Lung (tissue), 12 donors: ENCODE results near the gene CCDC71. TPM values are rescaled to one million over a fixed set of nuclear protein-coding genes. Genes with fewer than 3 reads are reported as not detected.

Source experiments
- ATAC-seq: fragments of 200-7000 bp; cut with Tn5 transposase; one replicate; pipeline ENCODE4 v1.9.1; 2020; ENCODE audit warnings: moderate number of reproducible peaks; ENCODE audit not compliant: insufficient read depth, low FRiP score
- DNase-seq, 3 donors: peaks; one replicate each; pipeline ENCODE4 v3.0.0-alpha.2; 2013 to 2017
- H3K27ac ChIP-seq, 2 donors: one replicate each; pipeline ENCODE4 v1.5.1; 2013; ENCODE audit warnings: mild to moderate bottlenecking in 2 of 2, moderate library complexity in 2 of 2, control low read depth in 1 of 2, inconsistent platforms in 1 of 2, low read depth in 1 of 2, low read length in 1 of 2
- H3K27me3 ChIP-seq, 3 donors: one replicate each; pipeline ENCODE4 v1.5.1; 2013; ENCODE audit warnings: low read length in 2 of 3; ENCODE audit not compliant: control insufficient read depth in 3 of 3, insufficient read depth in 3 of 3
- H3K36me3 ChIP-seq, 4 donors: one replicate each; pipeline ENCODE4 v1.5.1; 2013; ENCODE audit warnings: low read length in 4 of 4, mild to moderate bottlenecking in 1 of 4, moderate library complexity in 1 of 4; ENCODE audit not compliant: control insufficient read depth in 4 of 4, insufficient read depth in 4 of 4
- H3K4me1 ChIP-seq, 5 donors: one replicate each; pipeline ENCODE4 v1.5.1; 2013; ENCODE audit warnings: low read length in 5 of 5, mild to moderate bottlenecking in 2 of 5, moderate library complexity in 1 of 5; ENCODE audit not compliant: control insufficient read depth in 5 of 5, insufficient read depth in 5 of 5
- H3K4me3 ChIP-seq: one replicate; pipeline ENCODE4 v1.5.1; 2013; ENCODE audit warnings: mild to moderate bottlenecking, control low read depth, moderate library complexity
- H3K9ac ChIP-seq, 2 donors: one replicate each; pipeline ENCODE4 v1.5.1; 2013; ENCODE audit warnings: low read length in 2 of 2, control low read depth in 1 of 2; ENCODE audit not compliant: insufficient read depth in 1 of 2
- H3K9me3 ChIP-seq, 4 donors: one replicate each; pipeline ENCODE4 v1.5.1; 2013; ENCODE audit warnings: low read length in 3 of 4, mild to moderate bottlenecking in 1 of 4, moderate library complexity in 1 of 4; ENCODE audit not compliant: control insufficient read depth in 4 of 4, insufficient read depth in 3 of 4
- CTCF ChIP-seq: IDR thresholded peaks from 2 replicates; pipeline ENCODE4 v1.5.1; 2012; ENCODE audit warnings: mild to moderate bottlenecking; ENCODE audit errors: control extremely low read depth, extremely low read depth
- WGBS, 2 donors: extraction: QIAGEN DNeasy Blood & Tissue Kit; methylation state at CpG; one replicate each; pipeline ENCODE4 v1.1.7; 2013; 5-methylcytosine and 5-hydroxymethylcytosine counted together
- polyA plus RNA-seq, 2 donors: library from polyadenylated mRNA; stranded (reverse); fragments of 200-250 nt; gene quantifications; one replicate each; pipeline ENCODE4 v1.2.1, GENCODE V29; 2013
- total RNA-seq, 2 donors: library from RNA; depleted of rRNA in 1 of 2; stranded (reverse); fragments of >200 nt in 1 of 2; gene quantifications; one replicate each; pipeline ENCODE4 v1.2.1, GENCODE V29; 2014 to 2021
- donor health status: control.
- donor health status: control.
- donor health status: Bipolar disorder and iron deficiency.
- donor health status: healthy.
- donor health status: DM: yes; HTN: yes; CAD: no.

The CCDC71 gene
- total and polyA plus RNA-seq, 4 donors = 13.9 to 29.3 (median 20.1) TPM

GRCh38 chr3:49198161-49198560, 32.0 kb upstream of the CCDC71 start:
- no peak overlapping the region for H3K9ac ChIP-seq
- no peak for TF ChIP-seq CTCF
- H3K27ac ChIP-seq = no peak overlapping the region
- no peak for ATAC-seq
- DNase-seq = no peak
- H3K36me3 ChIP-seq = no peaks in the 10 kb centered on the region
- peaks cover 0 to 5% (median 0%) of the 10 kb centered on the region in 5 donors for H3K4me1 ChIP-seq
- 83% methylated on average over 3 of the region's 3 CpGs for WGBS, 2 donors
- peaks cover 0 to 5% (median 0%) of the 10 kb centered on the region in 3 donors for H3K27me3 ChIP-seq
- H3K9me3 ChIP-seq = no peaks in the 10 kb centered on the region
- H3K4me3 ChIP-seq = no peak overlapping the region

GRCh38 chr3:49191741-49192140, 25.6 kb upstream of the CCDC71 start:
- H3K27me3 ChIP-seq = no peaks in the 10 kb centered on the region
- 86 to 97% methylated on average over 1 of the region's 1 CpG for WGBS, 2 donors
- no peak overlapping the region for H3K4me3 ChIP-seq
- ATAC-seq (no peak), DNase-seq (no peak)
- no peak overlapping the region for H3K27ac ChIP-seq
- no peak overlapping the region for H3K9ac ChIP-seq
- H3K36me3 ChIP-seq = no peaks in the 10 kb centered on the region
- no peaks in the 10 kb centered on the region for H3K9me3 ChIP-seq
- no peak for TF ChIP-seq CTCF
- H3K4me1 ChIP-seq = no peaks in the 10 kb centered on the region

- ATAC-seq (no peak), DNase-seq (no peak)
- no peak overlapping the region for H3K27ac ChIP-seq
- TF ChIP-seq CTCF = no peak
- H3K9ac ChIP-seq = no peak overlapping the region
- no peaks in the 10 kb centered on the region for H3K27me3 ChIP-seq
- no peaks in the 10 kb centered on the region for H3K36me3 ChIP-seq
- H3K4me3 ChIP-seq = no peak overlapping the region
- 50 to 88% methylated on average over 1 of the region's 1 CpG for WGBS, 2 donors
- H3K4me1 ChIP-seq = peaks cover 0 to 2% (median 0%) of the 10 kb centered on the region in 5 donors
- H3K9me3 ChIP-seq = no peaks in the 10 kb centered on the region
These were observed 17.7 kb upstream of the CCDC71 start for GRCh38 chr3:49183873-49184272.

- 88 to 92% methylated on average over 24 of the region's 24 CpGs for WGBS, 2 donors
- Histone ChIP-seq H3K27me3 (no peaks in the 10 kb centered on the region), H3K9me3 (no peaks in the 10 kb centered on the region), H3K27ac (no peak overlapping the region), H3K9ac (no peak overlapping the region), H3K36me3 (peaks cover 0 to 4% (median 0%) of the 10 kb centered on the region in 4 donors), H3K4me3 (no peak overlapping the region), H3K4me1 (peaks cover 0 to 2% (median 0%) of the 10 kb centered on the region in 5 donors)
- no peak for TF ChIP-seq CTCF
- no peak for DNase-seq
- no peak for ATAC-seq
These were observed 16.6 kb upstream of the CCDC71 start for GRCh38 chr3:49182682-49183081.
